Measurements from ENCODE around the gene GLRA3.

GRCh38 chr4:174805746-174806145, 23.3 kb downstream of the GLRA3 start:
- no peak for TF ChIP-seq EZH2phosphoT487 (IDR thresholded peaks at IDR 0.05; ENCODE audit: insufficient read depth, low read depth)
- TF ChIP-seq EZH2 (IDR thresholded peaks at IDR 0.05; ENCODE audit: insufficient read depth, poor library complexity, severe bottlenecking), result no peak

Data from GM23248 (cell line).